Measurements from ENCODE around the gene CHRNA7.
"Not testable (repeated sequence)": the region's sequence is repeated elsewhere in the genome, so short reads cannot be mapped to it uniquely, and the experiment has no call there.

DNA sequence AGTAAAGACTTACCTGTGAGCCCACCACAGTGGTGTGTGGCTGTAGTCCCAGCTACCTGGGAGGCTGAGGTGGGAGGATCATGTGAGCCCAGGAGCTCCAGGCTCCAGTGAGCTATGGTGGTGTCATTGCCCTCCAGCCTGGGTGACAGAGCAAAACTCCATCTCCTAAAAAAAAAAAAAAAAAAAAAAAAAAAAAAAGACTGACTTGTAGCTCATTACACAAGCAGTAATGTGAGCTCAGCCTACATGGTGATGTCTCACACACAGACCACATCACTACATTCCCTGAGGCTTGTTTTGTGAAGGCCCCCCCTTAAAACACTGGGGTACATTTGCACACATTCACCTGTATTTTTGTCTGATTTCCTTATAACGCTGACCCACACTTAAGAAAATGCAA is 134.4 kb downstream of the CHRNA7 start:
- TF ChIP-seq, protein P1, sequence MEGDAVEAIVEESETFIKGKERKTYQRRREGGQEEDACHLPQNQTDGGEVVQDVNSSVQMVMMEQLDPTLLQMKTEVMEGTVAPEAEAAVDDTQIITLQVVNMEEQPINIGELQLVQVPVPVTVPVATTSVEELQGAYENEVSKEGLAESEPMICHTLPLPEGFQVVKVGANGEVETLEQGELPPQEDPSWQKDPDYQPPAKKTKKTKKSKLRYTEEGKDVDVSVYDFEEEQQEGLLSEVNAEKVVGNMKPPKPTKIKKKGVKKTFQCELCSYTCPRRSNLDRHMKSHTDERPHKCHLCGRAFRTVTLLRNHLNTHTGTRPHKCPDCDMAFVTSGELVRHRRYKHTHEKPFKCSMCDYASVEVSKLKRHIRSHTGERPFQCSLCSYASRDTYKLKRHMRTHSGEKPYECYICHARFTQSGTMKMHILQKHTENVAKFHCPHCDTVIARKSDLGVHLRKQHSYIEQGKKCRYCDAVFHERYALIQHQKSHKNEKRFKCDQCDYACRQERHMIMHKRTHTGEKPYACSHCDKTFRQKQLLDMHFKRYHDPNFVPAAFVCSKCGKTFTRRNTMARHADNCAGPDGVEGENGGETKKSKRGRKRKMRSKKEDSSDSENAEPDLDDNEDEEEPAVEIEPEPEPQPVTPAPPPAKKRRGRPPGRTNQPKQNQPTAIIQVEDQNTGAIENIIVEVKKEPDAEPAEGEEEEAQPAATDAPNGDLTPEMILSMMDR (conservative IDR thresholded peaks at IDR 0.05 in 1 of 2, IDR thresholded peaks at IDR 0.05 in 1 of 2; ENCODE audit: extremely low read depth in 1 of 2, insufficient read depth in 1 of 2, low read depth in 1 of 2, low read length in 2 of 2): not testable (repeated sequence)
- TF ChIP-seq EZH2 (IDR thresholded peaks at IDR 0.05; ENCODE audit: borderline replicate concordance, low read length): not testable (repeated sequence)
